HL-60 (cell line): ENCODE data around the gene CNTN1.

Experiments
- TF ChIP-seq, protein P1 (sequence below): IDR thresholded peaks from one replicate; pipeline ENCODE4 v1.5.1; 2011; ENCODE audit warnings: low read length, control low read depth, inconsistent platforms; ENCODE audit not compliant: insufficient read depth
- TF ChIP-seq, protein P2 (sequence below): IDR thresholded peaks from 2 replicates; pipeline ENCODE4 v1.6.1; 2012; ENCODE audit warnings: low read depth; ENCODE audit not compliant: insufficient replicate concordance

DNA sequence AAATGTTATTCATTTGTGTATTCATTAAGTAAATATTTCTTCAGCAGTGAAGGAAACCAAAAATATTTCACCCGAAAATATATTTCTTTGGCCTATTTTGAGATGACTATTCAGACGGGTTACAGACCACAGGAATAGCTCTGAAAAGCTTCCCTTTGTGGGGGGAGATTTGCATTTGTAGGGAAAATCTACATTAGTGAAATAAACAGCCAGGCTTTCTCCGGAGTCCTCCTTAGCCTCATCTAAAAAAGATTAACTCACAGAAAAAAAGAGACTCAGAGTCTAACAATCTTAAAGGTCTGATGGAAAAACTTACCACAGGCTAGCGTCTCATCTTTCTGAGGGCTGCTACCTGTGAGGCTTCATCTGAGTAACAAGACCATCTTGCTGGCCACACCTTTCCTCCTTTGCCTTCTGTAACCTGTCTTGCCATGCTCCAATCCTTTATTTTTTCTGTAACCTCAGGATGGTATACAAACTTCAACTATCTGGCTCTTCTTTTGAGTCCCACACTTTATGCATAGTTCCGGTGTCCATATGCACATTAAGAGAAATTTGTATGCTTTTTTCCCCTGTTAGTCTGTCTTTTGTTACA, 100.7 kb downstream of the CNTN1 start:
- TF ChIP-seq, protein P1, sequence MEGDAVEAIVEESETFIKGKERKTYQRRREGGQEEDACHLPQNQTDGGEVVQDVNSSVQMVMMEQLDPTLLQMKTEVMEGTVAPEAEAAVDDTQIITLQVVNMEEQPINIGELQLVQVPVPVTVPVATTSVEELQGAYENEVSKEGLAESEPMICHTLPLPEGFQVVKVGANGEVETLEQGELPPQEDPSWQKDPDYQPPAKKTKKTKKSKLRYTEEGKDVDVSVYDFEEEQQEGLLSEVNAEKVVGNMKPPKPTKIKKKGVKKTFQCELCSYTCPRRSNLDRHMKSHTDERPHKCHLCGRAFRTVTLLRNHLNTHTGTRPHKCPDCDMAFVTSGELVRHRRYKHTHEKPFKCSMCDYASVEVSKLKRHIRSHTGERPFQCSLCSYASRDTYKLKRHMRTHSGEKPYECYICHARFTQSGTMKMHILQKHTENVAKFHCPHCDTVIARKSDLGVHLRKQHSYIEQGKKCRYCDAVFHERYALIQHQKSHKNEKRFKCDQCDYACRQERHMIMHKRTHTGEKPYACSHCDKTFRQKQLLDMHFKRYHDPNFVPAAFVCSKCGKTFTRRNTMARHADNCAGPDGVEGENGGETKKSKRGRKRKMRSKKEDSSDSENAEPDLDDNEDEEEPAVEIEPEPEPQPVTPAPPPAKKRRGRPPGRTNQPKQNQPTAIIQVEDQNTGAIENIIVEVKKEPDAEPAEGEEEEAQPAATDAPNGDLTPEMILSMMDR: no peak
- TF ChIP-seq, protein P2, sequence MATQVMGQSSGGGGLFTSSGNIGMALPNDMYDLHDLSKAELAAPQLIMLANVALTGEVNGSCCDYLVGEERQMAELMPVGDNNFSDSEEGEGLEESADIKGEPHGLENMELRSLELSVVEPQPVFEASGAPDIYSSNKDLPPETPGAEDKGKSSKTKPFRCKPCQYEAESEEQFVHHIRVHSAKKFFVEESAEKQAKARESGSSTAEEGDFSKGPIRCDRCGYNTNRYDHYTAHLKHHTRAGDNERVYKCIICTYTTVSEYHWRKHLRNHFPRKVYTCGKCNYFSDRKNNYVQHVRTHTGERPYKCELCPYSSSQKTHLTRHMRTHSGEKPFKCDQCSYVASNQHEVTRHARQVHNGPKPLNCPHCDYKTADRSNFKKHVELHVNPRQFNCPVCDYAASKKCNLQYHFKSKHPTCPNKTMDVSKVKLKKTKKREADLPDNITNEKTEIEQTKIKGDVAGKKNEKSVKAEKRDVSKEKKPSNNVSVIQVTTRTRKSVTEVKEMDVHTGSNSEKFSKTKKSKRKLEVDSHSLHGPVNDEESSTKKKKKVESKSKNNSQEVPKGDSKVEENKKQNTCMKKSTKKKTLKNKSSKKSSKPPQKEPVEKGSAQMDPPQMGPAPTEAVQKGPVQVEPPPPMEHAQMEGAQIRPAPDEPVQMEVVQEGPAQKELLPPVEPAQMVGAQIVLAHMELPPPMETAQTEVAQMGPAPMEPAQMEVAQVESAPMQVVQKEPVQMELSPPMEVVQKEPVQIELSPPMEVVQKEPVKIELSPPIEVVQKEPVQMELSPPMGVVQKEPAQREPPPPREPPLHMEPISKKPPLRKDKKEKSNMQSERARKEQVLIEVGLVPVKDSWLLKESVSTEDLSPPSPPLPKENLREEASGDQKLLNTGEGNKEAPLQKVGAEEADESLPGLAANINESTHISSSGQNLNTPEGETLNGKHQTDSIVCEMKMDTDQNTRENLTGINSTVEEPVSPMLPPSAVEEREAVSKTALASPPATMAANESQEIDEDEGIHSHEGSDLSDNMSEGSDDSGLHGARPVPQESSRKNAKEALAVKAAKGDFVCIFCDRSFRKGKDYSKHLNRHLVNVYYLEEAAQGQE: no peak
